ENCODE measurements around the gene PLA1A.
"Not testable (repeated sequence)": the region's sequence is repeated elsewhere in the genome, so short reads cannot be mapped to it uniquely, and the experiment has no call there.

- TF ChIP-seq CTCF (IDR thresholded peaks at IDR 0.05 in 4 of 5, conservative IDR thresholded peaks at IDR 0.05 in 1 of 5); POLR2A (IDR thresholded peaks at IDR 0.05): not testable (repeated sequence)
These were observed 80.5 kb downstream of the PLA1A start for GRCh38 chr3:119678209-119678608.

All from gastrocnemius medialis (tissue), 4 donors.